Activated CD4-positive, CD25-positive, alpha-beta regulatory T cell treated with anti-CD3 and anti-CD28 coated beads, Interleukin-2, amount 50 U/mL, for 24 hours (primary cell): ENCODE results near the gene SMG7.

Experiments used
- ATAC-seq, 2 donors: fragments of 150-1000 bp; cut with Tn5 transposase; one replicate each; pipeline ENCODE4 v1.10.0; 2021; ENCODE audit warnings: mild to moderate bottlenecking in 1 of 2, moderate library complexity in 1 of 2

The SMG7 gene

DNA sequence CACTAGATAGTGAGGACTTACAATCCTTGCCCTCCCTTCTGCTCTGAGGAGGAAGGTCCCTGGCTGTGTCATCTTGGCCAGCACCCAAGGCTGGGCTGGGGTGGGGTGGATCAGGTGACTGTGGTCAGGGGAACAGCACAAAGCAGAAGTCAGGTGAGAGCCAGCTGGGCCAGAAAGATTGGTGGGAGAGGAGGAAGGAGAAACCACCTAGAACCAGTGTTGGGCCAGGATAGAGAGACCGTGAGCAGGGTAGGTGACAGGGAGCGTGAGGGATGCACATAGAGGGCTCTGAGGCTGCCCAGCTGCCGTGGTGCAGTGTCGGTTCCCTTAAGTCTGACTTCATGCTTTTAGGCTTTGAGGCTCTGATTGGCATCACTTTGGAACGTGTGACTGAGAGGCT lies 95.3 kb downstream of the SMG7 start:
- ATAC-seq, result peak in 1 of 2 donors; percentile 35

- ATAC-seq, result no peak
These were observed 96.1 kb downstream of the SMG7 start for GRCh38 chr1:183568176-183569021.

DNA sequence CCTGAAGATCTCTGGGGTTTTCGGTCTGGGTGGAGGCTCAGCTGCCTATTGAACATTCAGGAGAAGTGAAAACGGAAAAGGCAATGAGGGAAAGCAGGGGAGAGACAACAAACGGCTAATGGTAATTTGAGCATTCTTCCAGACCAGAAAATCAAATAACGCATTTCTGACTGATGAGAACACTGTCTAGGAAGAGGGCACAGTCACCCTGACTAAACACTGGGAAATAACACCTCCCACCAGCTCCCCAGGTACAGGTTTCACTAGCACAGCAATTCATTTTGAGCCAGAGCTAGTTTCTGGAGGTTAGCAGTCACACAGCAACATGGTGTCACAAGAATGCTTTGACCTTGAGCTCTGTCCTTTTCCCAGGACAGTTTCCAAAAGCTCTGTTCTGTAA lies 96.8 kb downstream of the SMG7 start:
- ATAC-seq, result peak; percentile 27 to 33

GRCh38 chr1:183569801-183570200 lies 97.5 kb downstream of the SMG7 start:
- no peak for ATAC-seq

DNA sequence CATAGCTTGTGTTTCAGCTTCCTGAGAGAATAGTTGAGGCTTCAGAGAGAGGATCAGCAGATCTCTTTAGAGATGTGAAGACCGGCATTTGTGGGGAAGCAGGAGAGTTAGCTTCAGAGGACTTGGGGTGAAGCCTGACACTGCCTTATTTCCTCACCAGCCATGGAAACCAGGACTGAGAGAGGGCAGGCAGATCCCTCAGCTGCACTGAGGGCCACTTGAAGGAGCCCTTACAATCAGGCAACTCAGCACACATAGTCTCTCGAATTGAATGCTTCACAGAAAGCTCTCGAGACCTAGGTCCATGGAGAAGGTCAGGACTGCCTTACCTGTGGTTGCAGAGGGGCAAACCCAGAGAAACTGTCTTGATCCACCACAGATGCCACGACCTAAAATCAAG lies 98.2 kb downstream of the SMG7 start:
- no peak for ATAC-seq

- ATAC-seq, result no peak
These were observed 99.5 kb downstream of the SMG7 start for GRCh38 chr1:183571678-183572268.

GRCh38 chr1:183572721-183573120 lies 100.4 kb downstream of the SMG7 start:
- ATAC-seq, result no peak

DNA sequence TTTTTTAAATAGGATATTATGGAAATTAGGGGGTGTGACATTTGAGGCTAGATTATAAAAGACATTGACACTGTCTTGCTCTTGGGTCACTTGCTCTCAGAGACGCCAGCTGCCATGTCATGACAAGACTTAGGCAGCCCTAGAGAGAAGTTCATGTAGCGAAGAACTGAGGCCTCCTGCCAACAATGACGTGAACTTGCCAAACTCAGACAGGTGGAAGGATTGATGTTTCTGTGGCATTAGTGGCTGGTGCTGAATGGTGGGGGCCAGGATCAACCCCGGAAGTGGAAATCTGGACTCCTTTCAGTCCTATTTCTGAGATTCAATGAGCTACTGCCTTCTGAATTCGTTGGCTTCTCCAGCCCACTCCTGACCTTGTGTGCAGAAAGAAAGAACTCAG lies 103.3 kb downstream of the SMG7 start:
- no peak for ATAC-seq

DNA sequence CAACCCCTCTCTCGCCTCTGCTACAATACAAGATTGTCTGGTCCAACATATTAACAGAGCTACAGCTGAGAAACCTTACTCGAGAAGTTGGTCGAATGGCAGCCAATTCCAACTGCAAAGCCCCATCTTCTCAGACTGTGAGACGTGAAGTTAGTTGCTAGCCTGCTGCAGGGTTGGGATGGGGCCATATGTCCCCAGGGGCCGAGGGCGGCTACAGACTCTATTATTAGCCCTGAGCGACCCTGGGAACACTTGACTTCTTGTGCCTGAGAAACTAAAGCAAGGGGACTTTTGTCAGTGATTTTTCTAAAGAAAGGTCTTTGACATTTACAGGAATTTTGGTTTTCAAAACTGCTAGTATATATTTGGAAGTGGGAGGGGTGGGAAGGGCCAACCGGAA lies 104.2 kb downstream of the SMG7 start:
- no peak for ATAC-seq

- no peak for ATAC-seq
These were observed 105.7 kb downstream of the SMG7 start for GRCh38 chr1:183577897-183578465.

GRCh38 chr1:183578856-183579255 lies 106.6 kb downstream of the SMG7 start:
- no peak for ATAC-seq

DNA sequence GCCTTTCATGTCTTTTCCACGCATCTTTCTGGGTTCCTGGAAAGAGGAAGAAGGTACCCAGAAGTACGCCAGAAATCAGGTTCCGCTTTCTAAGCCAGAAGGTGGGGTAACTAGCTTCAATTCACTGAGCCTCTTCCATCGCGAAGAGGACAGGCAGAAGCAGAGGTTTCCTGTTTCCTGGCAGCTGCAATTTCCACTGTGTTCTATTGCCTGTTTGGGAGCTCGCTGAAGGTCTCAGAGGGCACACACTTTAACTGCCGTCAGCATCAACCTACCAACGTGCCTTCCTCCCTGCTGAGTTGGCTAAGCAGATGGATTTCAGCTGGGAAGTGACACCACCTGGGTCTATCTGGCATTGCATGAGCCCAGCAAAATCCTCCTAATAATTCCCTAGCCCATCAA lies 108.0 kb downstream of the SMG7 start:
- ATAC-seq, result no peak

DNA sequence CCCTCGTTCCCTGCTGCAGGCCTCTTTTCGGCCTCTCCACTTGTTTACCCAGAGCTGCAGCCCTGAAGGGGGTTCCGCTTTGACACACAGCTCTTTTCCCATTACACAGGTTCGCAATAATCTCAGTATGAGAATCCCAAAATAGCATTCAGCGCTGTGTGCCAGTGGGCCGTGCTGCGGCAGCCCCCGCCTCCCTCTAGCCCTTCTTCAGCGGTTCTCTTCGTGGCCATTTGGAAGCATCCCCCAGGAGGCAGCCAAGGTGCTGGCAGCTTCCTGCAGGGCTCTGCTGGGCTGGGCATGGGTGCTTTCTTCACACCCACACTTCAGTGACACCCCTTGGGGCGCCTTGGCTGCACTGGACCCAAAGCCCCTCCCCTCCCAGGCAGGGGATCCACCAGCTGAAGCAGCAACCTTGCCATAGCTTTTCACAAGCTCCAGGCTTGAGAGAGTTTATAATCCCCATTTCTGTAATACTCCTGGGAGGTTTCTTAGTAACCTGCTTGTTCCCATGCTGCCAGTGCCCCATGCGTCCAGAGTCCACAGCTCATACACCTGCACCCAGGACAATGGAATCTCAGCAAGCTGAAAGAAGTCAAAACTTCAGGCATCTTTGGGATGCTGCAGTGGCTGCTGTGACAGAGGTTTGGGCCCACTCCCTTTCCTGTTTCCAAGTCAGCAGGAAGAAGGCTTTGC lies 109.9 kb downstream of the SMG7 start:
- ATAC-seq, result no peak

DNA sequence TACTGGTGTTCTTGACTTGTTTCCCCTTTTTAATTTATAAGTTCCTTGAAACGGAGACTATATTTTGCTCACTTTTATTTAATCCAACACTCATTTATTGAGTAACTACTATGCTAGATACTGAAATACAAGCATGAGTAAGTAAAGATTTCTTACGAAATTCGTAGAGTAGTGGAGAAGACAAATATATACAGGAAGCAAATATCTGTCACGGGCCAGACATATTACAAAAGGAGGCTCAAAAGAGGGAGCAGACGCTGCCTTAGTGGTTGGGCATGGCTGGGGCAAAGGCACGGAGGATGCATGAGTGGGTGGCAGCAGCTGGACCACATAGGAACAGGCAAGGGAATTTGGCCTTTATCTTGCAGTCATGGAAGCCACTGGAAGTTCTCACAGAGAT lies 111.2 kb downstream of the SMG7 start:
- ATAC-seq, result no peak

GRCh38 chr1:183584147-183584546 lies 111.8 kb downstream of the SMG7 start:
- ATAC-seq, result no peak

GRCh38 chr1:183585038-183585437 lies 112.7 kb downstream of the SMG7 start:
- no peak for ATAC-seq

- no peak for ATAC-seq
These were observed 114.2 kb downstream of the SMG7 start for GRCh38 chr1:183586455-183586854.

DNA sequence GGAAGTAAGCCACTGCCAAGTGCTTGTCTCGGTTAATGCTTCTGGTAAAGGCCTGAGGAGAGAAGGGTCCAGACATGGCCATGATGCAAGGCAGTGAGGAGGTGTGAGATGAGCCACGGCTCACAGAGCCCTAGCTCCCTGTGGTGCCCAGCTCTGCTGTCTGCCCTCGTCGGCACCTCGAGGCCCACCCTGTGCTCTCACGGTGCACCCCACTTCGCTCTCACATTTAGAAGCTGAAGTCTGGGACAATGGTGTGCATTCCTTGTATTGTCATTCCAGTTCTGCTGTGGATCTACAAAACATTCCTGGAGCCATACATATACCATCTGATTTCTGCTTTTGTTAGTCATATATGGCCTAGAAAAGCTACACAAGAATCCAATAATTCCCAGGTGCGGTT lies 114.6 kb downstream of the SMG7 start:
- no peak for ATAC-seq

- no peak for ATAC-seq
These were observed 116.5 kb downstream of the SMG7 start for GRCh38 chr1:183588827-183589226.

- ATAC-seq, result no peak
These were observed 117.1 kb downstream of the SMG7 start for GRCh38 chr1:183589384-183589783.

DNA sequence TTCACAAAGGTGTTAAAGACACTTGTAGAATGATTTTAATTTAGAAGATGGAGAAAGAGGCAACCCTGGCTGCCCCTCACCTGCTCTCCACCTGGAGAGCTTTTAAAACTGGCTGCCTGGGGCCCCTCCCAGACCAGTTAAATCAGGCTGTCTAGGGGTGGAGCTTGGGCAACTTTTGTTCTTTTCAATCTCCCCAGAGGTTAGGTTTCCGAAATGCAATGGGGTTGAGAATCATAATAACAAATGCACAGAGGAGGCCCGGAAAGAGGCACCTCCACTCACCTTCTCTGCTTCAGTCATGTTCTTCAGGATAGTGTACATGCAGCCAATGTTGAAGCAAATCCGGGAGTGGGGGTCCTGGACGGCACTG lies 117.6 kb downstream of the SMG7 start:
- ATAC-seq, result no peak

DNA sequence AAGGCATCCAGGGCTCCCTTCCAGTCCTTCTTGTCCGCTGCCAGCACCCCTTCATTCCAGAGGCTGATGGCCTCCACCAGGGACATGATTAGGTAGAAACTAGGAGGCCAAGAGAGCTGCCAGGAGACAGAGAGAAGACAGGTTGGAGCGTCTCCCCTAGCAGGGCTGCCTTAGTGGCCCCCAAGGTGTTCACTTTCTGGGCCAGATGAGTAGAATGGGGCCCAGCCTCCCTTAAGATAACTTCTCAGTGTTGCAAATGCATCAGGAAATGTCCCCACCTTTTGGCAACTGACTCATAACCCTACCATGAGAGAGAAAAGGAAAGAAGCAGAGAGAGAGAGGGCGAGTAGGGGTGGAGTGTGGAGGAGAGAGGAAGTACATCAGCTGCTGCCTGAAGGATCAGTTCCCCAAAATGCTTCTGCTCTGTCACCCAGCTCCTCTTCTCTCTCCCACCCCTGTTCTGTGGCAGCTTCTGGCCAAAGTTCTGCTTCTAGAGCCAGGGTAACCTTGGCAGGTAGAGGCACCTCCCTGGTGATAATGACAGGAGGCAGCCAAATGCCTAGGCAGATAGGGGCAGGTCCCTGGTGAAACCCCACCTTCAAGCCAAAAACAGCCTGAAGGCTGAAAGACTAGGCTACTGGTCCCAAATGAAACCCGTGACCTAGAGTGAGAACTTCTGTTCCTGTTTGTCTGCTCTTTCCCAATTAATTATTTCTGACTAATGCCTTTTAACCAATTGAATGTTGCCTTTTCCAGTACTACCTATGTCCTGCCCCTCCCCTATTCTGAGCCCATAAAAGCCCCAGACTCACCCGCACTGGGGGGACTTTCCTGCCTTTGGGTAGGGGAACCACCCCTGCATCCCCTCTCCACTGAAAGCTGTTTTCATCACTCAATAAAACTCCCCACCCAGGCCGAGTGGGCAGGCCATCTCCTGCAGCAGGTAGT lies 118.2 kb downstream of the SMG7 start, which contains the start of gene NCF2:
TSS of gene NCF2 (minus strand) at position 216 of the 948 bp plus-strand sequence. CDS start at position 86, 130 bp downstream.
- peak; percentile 70 to 78 for ATAC-seq
